Measurements from ENCODE around the gene ABLIM1.

Gene ABLIM1

DNA sequence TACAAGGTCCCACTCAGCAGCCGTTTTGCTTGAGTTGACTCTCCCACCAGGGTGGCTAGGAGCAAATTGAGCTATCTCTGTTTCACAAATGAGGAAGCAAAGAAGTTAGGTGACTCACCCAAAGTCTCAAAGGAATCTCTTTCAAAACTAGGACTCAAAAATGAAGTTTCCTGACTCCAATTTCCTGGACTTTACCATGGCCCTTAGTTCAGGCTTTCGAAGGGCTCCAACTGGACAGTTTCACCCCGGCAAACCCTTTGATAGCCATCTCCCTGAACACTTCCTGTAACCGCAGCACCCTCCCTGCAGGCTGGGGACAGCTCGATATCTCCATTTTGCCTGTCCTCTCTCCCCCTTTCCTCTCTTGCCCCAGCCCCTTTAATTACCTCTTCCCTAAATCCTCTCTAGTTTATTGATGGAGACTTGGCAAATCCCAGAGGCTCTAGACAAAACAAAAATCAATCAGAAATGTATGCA is 249.1 kb downstream of the ABLIM1 start:
- no peak for DNase-seq (ENCODE audit: low spot score)

DNA sequence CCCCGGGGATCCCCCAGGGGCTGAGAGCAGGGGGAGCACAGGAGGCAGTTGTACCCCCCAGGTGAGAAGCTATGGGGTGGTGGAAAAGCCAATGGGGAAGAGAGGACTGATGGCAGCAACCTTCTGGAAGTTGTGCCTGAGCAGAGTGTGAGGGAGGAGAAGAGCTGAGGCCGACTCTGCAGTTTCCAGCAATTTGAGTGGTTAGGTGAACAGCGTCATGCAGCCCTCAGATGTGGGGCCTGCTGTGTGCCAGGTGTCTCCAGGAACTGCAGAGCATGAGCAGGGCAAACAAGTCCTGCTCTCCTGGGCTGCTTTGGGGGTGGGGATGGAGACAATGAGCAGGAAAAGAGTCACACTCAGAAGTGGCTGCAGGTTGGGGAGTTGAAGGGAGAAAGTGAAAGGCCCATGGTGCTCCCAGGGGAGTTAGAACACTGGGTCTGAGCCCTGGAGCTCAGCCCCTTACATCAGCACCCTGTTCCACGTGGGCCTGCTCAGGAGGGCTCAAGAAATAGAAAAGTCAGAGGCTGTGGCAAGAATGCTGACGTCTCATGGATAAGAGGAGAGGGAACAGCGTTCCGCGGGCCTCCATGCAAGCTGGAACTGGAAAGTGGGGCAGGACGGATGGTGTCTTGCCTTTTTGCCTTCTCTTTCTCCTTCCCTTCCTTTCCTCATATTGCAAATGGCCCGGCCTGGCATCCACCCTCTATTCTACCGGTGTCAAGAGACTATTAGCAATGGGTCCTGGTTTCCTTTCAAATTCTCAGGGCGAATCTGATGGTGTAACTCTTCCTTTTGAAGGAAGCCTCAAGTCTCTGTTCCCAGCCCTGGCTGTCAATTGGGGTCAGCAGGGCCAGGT is 249.7 kb downstream of the ABLIM1 start:
- peak; percentile 58 for DNase-seq (ENCODE audit: low spot score)

DNA sequence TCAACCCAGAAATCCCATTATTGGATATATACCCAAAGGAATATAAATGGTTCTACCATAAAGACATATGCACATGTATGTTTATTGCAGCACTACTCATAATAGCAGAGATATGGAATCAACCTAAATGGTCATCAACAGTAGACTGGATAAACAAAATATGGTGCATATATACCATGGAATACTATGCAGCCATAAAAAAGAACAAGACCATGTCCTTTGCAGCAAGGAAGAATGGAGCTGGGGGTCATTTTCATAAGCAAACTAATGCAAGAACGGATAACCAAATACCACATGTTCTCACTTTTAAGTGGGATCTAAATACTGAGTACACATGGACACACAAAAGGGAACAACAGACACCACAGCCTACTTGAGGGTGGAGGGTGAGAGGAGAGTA is 251.6 kb downstream of the ABLIM1 start:
- no peak for DNase-seq (ENCODE audit: low spot score)

DNA sequence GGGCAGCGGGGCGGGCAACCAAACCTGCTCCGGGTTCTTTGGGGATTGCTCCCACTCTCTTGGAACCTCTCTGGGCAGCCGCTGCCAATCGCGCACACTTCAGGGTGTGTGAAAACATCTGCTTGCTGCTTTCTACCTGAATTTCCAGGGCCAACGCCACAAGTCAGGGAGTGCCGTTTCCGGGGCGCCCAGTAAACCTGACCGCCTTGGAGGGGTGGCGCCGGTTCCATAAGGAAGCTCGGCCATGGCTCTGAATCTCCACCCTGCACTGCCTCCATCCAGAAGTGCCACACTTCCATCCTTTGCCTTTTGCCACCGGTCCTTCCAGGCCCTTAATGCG is 253.1 kb downstream of the ABLIM1 start:
- no peak for DNase-seq (ENCODE audit: low spot score)

DNA sequence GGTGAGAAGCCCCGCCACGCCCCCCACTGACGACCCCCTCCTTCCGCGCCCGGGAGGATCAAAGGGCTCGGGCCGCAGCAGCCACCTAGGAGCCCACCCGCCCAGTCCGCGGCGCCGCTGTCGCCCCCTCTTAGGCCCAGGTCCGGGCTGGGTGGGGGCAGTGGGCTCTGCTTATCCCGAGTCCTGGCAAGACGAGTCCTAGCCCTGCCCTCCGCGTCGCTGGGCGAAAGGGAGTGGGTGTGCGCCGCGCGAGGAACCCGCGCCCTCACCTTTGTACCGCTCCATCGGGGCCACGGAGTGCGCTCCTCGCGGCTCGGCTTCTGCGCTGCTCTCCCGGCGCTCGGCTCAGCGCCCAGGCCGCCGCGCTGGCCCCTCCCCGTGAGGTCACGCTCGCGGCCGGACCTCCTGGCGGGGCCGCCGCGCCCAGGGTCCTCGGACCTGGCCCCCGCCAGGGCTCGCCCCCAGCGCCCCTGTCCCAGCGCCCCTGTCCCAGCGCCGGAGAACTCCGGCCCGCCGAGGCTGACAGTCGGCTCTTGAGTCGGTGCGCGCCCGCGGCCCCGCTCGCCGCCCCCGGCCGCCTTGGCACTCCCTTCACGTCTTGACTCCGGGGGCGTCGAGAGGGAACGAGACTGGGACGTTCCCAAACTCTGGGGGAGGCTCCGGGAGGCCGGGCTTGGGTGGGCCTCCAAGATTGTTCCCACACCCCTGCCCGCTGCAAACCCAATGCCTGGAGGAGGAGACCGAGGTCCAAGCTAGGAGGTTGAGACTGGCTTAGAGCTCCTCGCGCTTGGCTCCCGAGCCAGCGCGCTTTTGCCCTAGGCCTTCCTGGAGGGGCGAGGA is 253.7 kb downstream of the ABLIM1 start, which contains the start of gene AFAP1L2:
TSS of gene AFAP1L2 (minus strand) at position 332 of the 840 bp plus-strand sequence. CDS start at position 285, 47 bp downstream.
- peak; percentile 72 for DNase-seq (ENCODE audit: low spot score)

DNA sequence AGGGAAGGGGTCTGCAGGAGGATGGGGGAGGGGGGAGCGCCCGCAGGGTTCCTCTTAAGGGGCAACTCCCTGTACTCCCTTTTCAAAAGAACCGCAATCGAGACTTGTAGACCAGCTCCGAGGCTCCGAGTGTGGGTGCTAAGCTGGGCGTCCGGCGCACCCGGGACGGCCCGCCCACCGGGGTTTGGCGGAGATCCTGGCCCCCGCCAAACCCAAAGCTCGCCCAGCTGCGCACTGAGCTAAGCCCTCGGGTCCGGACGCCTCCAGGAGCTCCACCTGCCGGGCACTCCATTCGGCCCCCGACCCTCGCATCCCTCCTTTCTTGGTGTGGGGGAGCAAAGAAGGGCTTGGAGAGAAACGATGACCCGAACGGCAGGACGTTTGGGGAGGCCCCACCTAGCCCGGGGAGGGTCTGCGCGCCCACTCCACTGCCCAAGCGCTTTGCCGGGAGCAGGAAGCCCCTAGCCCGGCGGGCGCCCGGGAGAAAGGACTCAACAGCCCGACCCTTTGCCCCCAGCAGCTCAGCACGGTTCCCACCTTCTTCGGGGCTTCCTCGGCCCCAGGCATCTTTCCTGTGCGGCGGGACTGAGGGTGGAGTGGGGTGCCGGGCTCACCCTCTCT is 254.4 kb downstream of the ABLIM1 start:
- DNase-seq (ENCODE audit: low spot score), result peak; percentile 80

DNA sequence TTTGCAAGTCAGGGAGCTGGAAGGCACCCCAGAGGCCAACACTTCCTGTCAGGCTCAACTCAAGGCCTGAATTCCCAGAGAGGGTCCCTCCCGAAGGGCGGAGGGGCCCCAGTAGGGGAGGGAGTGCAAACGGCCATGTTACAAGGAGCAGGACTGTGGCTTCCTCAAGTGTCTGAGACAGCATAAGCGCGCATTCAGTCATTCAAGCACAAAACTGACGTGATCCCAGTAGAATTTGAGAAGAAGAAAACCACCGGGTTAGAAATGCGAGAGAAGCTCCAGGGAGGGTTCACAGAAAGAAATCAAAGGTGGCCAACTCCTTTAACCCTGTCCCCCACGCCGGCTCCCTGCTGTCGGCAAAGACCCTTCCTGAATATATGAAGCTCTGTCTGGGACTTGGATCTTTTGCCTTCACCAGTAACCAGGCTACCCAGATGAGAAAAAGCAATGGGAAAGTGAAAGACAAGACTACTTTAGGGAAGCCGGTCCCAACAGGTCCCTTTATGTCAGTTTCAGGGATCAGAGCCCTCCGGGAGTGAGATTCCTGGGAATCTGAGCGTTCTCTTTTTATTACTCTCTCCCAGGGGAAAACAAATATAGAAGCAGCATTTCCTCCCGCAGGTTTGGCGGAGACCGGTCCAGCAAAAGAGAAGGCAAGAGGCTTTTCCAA is 255.1 kb downstream of the ABLIM1 start:
- DNase-seq (ENCODE audit: low spot score), result no peak

DNA sequence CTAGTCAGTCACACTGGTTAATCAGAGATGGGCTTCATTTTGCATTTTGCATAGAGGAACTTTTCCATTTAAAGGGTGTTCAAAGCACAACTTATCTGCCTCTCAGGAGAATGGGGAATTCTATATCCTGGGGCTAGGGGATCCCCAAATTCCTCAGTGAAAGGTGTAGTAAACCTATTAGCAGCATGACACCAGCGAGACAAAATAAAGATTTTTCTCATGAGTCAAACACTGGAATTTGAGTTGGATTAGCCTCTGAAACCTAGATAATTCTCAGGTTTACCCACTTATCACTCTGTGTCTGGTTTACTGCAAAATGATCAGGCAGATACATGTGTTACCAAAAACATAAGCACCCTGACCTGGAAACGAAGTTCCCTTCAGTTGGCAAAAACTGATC is 255.8 kb downstream of the ABLIM1 start:
- no peak for DNase-seq (ENCODE audit: low spot score)

DNA sequence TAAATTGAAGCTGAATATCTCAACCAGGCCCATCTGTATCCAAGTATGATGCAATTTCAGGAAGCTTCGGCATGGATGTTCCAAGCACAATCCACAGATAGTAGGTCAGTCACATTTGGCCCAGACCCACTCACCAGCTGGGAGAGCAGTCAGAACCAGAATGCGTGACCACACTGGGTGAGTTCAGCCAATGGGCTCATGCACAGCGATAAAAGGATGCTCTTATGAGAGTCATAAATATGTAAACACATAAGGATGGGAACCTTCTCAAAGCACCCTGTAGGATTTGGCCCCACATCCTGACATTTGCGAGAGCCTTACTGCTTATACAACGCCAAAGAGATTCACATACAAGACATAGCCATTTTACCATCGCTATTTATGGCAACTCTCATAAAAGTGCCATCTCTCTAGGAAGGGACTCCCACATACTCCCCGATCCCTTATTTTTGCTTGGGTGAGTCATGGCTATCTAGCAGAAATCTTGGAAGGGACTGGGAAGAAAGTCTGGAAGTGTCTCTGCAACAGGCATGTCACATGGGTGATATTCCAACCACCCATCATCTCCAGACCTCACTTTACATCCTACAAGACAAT is 256.8 kb downstream of the ABLIM1 start:
- DNase-seq (ENCODE audit: low spot score), result peak; percentile 78

DNA sequence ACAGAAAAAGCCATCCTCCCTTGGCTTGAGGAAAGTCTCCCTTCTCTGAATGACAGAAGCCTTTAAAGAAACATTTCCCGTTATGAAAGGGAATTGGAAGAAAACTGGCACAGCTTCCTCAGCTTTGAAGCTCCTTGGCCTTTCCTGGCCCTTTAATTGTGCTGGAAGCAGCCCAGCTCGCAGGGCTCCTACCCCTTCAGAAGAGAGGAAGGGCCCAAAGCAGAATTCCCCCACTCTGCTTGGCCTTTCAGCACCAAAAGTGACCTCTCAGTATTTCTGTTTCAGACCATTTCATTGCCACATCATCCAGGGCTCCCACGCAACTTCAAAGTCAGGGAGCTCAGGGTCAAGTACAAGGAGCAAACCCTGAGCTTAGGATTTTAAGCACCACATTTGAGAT is 258.0 kb downstream of the ABLIM1 start:
- no peak for DNase-seq (ENCODE audit: low spot score)

DNA sequence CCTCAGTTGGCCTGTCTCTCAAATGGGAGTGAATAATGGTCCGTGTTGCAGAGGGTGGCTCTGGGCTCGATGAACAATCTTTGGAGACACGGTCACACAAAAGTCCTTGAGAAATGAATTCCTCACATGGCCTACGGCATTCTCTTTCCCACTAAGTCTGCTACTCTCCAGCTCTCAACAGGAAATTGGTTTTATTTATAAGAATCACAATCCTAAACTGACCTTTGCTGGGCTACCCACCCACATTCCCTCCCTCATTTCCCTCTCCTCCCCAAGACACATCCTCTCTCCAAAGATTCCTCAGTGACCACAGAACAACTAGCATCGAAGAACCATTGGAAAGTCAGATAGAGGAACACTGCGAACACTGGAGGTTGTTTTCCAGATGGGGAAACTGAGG is 258.5 kb downstream of the ABLIM1 start:
- DNase-seq (ENCODE audit: low spot score), result no peak

DNA sequence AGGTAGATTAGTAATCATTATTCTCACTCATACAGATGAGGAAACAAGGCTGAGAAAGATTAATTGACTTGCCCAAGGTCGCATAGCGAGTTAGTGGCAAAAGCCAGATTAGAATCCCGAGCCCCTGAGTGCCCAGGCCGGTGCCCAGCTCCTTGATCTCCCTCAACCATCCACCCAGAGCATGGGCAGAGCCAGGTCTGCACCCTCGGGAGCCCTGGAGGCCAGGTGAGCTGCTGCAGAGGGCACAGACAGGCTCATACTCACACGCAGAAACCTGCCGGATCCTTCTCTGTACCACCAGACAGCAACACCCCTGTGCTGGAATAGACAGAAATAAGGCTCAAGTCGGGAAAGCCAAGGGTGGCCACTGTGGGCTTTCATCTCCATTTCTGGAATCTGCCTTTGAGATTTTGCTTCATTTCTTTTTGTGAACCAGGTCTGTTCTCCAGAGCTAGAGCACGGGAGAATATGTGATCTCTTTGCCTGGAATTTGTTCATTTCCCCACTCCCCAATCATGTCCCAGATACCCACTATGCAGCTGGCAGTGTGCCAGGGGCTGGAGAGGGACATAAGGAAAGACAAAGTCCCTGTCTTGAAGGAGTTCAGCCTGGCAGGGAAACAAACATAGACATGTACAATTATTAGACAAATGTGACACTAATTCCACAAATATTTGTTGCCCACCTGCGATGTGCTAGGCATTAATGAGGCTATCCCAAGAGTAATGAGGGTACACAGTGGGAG is 259.3 kb downstream of the ABLIM1 start:
- DNase-seq (ENCODE audit: low spot score), result no peak

DNA sequence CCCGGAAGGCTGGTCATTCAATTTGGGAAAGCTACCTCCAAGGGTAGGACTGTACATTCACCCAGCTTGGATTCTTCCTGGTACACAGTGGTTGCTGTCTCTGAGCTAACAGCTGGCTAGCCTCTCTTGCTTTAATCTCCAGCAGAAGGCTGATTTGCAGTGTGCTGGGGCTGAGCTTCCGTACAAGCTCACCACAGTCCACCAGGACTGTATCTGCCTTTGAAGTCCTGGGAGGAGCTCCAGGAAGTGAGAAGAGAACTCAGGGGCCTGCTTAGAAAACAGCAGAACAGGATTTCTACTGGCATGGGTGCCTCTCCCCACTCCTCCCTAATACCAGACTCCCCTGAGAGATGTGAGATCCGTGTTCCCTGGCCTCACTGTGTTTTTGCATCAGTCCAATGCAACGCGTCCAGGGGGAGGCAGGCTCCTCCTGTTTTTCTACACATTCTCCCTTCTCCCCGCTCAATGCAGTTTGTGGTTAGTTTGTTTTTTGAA is 260.4 kb downstream of the ABLIM1 start:
- no peak for DNase-seq (ENCODE audit: low spot score)

DNA sequence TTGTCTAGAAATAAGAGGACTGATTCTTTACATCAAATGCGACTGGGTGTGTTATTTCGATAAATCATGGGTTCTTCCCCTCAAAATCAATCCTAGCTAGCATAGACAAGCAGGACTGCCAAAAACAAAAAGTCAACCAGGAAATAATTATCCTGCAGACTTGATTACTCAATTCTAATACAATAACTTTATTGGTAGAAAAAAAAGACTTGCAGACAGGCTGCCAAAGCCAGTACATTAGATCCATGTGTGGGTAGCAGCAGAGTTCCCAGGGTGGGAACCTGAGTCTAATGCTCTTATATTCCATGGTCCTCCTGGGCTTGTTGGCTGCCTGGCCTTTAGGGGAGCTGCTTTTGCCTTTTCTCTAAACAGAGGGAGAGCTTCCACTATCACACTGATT is 261.6 kb downstream of the ABLIM1 start:
- no peak for DNase-seq (ENCODE audit: low spot score)

DNA sequence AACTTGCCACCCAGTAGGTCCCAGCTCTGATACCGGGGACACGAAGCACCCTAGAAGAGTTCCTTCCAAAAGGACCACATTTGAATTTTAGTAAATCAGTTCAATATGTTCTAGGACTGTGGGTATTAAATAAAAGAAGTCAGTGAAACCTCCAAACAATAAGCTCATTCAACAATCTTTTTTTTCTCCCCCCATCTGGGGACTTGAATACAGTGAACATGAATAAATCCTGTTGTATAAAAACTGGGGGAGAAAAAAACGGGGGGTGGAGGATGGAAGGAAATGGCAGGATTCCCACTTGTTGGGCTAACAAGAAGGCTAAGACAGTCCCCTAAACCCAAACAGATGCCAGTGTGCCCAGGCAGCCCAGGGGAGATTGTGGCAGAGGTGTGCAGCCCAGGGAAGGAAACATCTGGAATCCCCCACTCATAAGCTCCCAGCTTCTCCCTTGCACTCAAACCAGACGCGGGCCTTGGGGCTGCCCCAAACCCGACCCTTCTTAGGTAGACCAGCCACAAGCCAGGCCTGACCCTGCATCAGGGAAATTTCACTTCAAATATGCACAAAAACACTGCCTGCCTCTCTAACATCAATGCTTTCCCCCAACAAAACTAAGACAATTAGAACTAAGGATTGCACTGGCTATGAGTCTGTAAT is 262.6 kb downstream of the ABLIM1 start:
- DNase-seq (ENCODE audit: low spot score), result no peak

DNA sequence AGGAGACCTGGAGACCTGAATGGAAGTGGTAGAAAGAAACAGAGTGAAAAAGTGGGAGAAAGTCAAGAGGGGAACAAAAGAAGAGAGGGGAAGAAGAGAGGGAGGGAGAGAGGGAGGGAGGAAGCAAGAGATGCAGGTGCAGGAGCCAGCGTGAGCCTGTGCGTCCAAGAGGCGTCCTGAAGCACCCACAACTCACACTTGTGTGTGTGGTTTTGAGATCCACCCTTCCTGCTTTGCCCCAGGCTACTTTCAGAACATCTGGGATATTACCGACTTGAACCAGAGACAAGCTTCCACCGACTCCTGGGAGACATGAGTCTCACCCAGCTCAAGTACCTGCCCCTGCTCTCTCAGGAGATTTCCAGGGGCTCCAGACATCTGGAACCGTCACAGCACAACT is 263.5 kb downstream of the ABLIM1 start:
- DNase-seq (ENCODE audit: low spot score), result no peak

DNA sequence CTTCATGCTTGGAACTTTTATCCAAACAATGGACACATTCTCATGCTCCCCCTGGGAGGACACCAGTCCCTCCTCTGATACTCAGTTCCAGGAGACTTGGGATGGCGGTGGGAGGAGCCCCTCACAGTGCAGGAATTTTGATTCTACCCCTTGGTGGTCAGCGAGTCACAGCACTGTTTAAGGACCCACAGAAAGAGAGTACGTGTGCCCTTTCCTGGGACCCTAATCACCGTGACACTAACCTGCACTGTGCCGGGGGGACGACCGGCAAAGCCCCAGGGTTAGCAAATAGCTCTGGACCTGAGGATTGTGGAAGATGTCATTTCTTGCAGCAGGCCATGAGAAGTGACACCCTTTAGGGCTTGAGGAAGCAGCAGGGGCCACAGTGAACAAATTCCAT is 264.2 kb downstream of the ABLIM1 start:
- DNase-seq (ENCODE audit: low spot score), result no peak

DNA sequence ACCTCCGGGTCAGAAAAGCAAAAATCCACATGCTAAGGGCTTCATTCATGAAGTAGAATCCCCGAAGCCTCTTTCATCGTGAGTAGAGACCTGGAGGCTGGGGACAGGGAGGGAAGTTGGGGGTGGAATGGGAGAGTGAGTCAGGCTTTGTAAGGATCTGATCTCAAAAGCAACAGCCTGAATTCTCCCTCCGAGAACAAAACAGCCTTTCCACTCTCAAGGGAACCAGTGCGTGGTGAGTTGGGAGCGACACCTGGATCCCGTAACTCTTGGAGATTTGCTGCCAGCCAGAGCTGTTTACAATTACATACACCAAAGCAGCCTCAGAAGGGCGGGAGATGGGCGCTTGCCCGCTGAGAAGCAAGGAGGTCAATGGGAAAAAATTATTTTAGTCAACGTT is 264.6 kb downstream of the ABLIM1 start:
- no peak for DNase-seq (ENCODE audit: low spot score)

DNA sequence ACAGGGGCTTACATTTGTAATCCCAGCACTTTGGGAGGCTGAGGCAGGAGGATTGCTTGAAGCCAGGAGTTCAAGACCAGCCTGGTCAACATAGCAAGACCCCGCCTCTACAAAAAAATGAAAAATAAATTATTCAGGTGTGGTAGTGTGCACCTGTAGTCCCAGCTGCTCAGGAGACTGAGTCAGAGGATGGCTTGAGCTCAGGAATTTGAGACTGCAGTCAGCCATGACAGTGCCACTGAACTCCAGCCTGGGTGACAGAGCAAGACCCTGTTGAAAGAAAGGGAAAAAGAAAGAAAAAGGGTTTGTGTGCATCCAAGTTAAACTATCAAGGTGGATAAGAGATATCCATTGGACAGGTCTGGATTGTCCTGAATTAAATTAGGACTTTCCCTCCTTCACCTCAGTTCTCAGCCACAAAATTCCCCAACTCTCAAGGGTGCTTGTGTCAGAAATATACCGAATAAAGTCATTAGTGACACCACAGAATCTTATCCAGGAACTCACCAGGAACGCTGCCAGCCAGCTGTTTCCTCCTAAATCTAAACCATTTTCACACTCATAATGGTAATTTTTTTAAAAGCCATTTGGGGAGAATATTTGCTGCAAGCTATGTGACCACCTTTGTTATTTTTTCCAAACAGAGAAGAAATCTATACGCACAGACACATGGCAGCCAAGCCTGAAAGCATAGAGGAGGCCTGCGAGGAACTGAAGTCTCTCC is 265.8 kb downstream of the ABLIM1 start:
- DNase-seq (ENCODE audit: low spot score), result no peak

DNA sequence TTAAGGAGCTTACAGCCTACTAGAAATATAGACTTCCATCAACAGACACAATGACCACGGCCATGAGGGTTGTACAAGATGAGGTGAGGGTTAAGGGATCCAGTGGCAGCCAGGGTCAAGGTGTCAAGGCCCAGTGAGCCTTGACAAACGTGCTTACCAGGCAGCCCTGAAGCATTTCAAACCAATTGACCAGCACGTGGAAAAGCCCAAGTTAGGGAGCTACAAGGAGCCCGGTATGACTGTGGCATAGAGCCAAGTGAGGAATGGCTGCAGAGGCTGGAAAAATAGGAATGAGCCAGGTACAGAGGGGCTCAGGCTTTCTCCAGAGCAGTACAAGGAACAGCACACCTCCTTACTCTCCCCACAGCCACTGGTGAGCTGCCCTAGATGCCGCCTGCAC is 266.5 kb downstream of the ABLIM1 start:
- DNase-seq (ENCODE audit: low spot score), result no peak

Data from left forelimb (tissue), 1 donor.